T-cell (primary cell): ENCODE data around the gene CNN1. TPM values are rescaled to one million over a fixed set of nuclear protein-coding genes. Genes with fewer than 3 reads are reported as not detected.

ENCODE experiments used
- ATAC-seq, 4 experiments: fragments of 200-7000 bp in 3 of 4; fragments of 150-1000 bp in 1 of 4; cut with Tn5 transposase; replicated peaks in 1 of 4; 1 replicate in 3 of 4; 2 replicates in 1 of 4; pipeline ENCODE4 v1.10.0; 2021; ENCODE audit warnings: moderate library complexity in 3 of 4, mild to moderate bottlenecking in 2 of 4, moderate number of reproducible peaks in 1 of 4
- CTCF ChIA-PET, 2 donors: fragments of 300-600 bp; sonication (Branson Sonifier 250); formaldehyde crosslinking; loops; one replicate each; lab custom pipeline; 2022; ENCODE audit warnings: antibody characterized with exemption in 2 of 2; lab: Charles Lee
- POLR2A ChIA-PET, 2 donors: fragments of 300-600 bp; sonication (Branson Sonifier 250); formaldehyde crosslinking; loops; one replicate each; lab custom pipeline; 2022; ENCODE audit warnings: antibody characterized with exemption in 2 of 2; lab: Charles Lee
- DNase-seq, 35 experiments: peaks; one replicate each; pipeline versions ENCODE4 v3.0.0 to v3.0.0-alpha.2; 2013 to 2023
- H3K27ac ChIP-seq: one replicate; pipeline ENCODE4 v1.5.1; 2013; ENCODE audit warnings: low read length
- H3K27me3 ChIP-seq, 2 experiments: replicated peaks in 1 of 2; 1 replicate in 1 of 2; 2 replicates in 1 of 2; pipeline versions ENCODE4 v1.6.1 to v1.7.0; 2013; ENCODE audit warnings: low read length in 1 of 2, mixed read lengths in 1 of 2; ENCODE audit not compliant: control insufficient read depth in 2 of 2, insufficient read depth in 2 of 2; ENCODE audit errors: extremely low read depth in 1 of 2
- H3K36me3 ChIP-seq, 2 donors: 1 replicate in 1 of 2; 2 replicates in 1 of 2; pipeline versions ENCODE4 v1.6.1 to v1.7.0; 2013; ENCODE audit warnings: low read length in 1 of 2; ENCODE audit not compliant: control insufficient read depth in 2 of 2, insufficient read depth in 1 of 2; ENCODE audit errors: extremely low read depth in 1 of 2
- H3K4me1 ChIP-seq, 2 experiments: 1 replicate in 1 of 2; 2 replicates in 1 of 2; pipeline versions ENCODE4 v1.6.1 to v1.7.0; 2013; ENCODE audit warnings: low read length in 2 of 2, mixed read lengths in 1 of 2; ENCODE audit not compliant: insufficient read depth in 2 of 2, control insufficient read depth in 1 of 2; ENCODE audit errors: extremely low read depth in 1 of 2
- H3K4me3 ChIP-seq, 2 donors: 1 replicate in 1 of 2; 2 replicates in 1 of 2; pipeline versions ENCODE4 v1.5.1 to v1.7.0; 2013; ENCODE audit warnings: mild to moderate bottlenecking in 2 of 2, low read length in 1 of 2, moderate library complexity in 1 of 2; ENCODE audit not compliant: control insufficient read depth in 1 of 2; ENCODE audit errors: extremely low read depth in 1 of 2
- H3K9me3 ChIP-seq: 2 replicates; pipeline ENCODE4 v1.7.0; 2013
- H3K27ac Mint-ChIP-seq, 2 donors: one replicate each; pipeline ENCODE4 v1.8.0; 2020 to 2021; ENCODE audit warnings: mild to moderate bottlenecking in 2 of 2, mixed read lengths in 2 of 2
- H3K27me3 Mint-ChIP-seq, 2 donors: one replicate each; pipeline ENCODE4 v1.8.0; 2021 to 2022; ENCODE audit warnings: mixed read lengths in 2 of 2
- H3K36me3 Mint-ChIP-seq: one replicate; pipeline ENCODE4 v1.8.0; 2021; ENCODE audit warnings: mixed read lengths
- H3K4me1 Mint-ChIP-seq, 3 donors: one replicate each; pipeline ENCODE4 v1.8.0; 2020 to 2022; ENCODE audit warnings: mixed read lengths in 3 of 3, mild to moderate bottlenecking in 1 of 3
- H3K4me3 Mint-ChIP-seq, 3 donors: one replicate each; pipeline ENCODE4 v1.8.0; 2020 to 2022; ENCODE audit warnings: mild to moderate bottlenecking in 3 of 3, mixed read lengths in 3 of 3, moderate library complexity in 3 of 3
- H3K9me3 Mint-ChIP-seq, 3 donors: one replicate each; pipeline ENCODE4 v1.8.0; 2020 to 2022; ENCODE audit warnings: mixed read lengths in 3 of 3
- WGBS: methylation state at CpG from one replicate; pipeline ENCODE4 v1.1.5; 2013; ENCODE audit warnings: missing lambda C conversion rate; ENCODE audit not compliant: insufficient coverage; 5-methylcytosine and 5-hydroxymethylcytosine counted together
- total RNA-seq, 35 experiments: library from RNA in 6 of 35; stranded (reverse) in 6 of 35; fragments of 120-200 nt in 1 of 35; gene quantifications; one replicate each; pipeline versions ENCODE4 v1.2.1 to v1.2.4 and lab custom pipeline; 2013 to 2026

The CNN1 gene
- total RNA-seq, 5 donors from 2014 or later (not counting 1 experiment from before 2014, with no cell fraction given) = 0.26 to 0.96 (median 0.51) TPM; not detected in 2

GRCh38 chr19:11506101-11506555 lies 32.5 kb upstream of the CNN1 start:
- H3K4me3 ChIP-seq = peak overlapping the region; percentile 32 to 68
- Mint-ChIP-seq H3K27me3 (no peaks in the 10 kb centered on the region), H3K27ac (peak overlapping the region; percentile 63 to 95), H3K36me3 (peaks cover 18% of the 10 kb centered on the region), H3K9me3 (no peaks in the 10 kb centered on the region), H3K4me1 (peaks cover 15 to 18% (median 16%) of the 10 kb centered on the region in 3 donors), H3K4me3 (peak overlapping the region; percentile 83 to 88 (median 88))
- DNase-seq = no peak
- peak overlapping the region; percentile 62 for H3K27ac ChIP-seq
- peaks cover 0 to 3% of the 10 kb centered on the region in 2 donors for H3K36me3 ChIP-seq
- H3K9me3 ChIP-seq = no peaks in the 10 kb centered on the region
- no peaks in the 10 kb centered on the region for H3K27me3 ChIP-seq
- ChIA-PET CTCF (no interaction called here), POLR2A (no interaction called here)
- WGBS = 30% methylated on average over 19 of the region's 20 CpGs
- ATAC-seq = peak; percentile 4 to 14 (median 5)
- H3K4me1 ChIP-seq = peaks cover 2 to 21% of the 10 kb centered on the region in 2 experiments

- no peaks in the 10 kb centered on the region for H3K27me3 Mint-ChIP-seq
- H3K9me3 ChIP-seq = no peaks in the 10 kb centered on the region
- no peaks in the 10 kb centered on the region for H3K9me3 Mint-ChIP-seq
- no peaks in the 10 kb centered on the region for H3K27me3 ChIP-seq
- peaks cover 18% of the 10 kb centered on the region for H3K36me3 Mint-ChIP-seq
- peak overlapping the region; percentile 71 to 88 (median 83) for H3K4me3 Mint-ChIP-seq
- POLR2A ChIA-PET = no interaction called here
- CTCF ChIA-PET = no interaction called here
- peaks cover 15 to 16% (median 16%) of the 10 kb centered on the region in 3 donors for H3K4me1 Mint-ChIP-seq
- peaks cover 2 to 21% of the 10 kb centered on the region in 2 experiments for H3K4me1 ChIP-seq
- H3K36me3 ChIP-seq = peaks cover under 1 to 7% of the 10 kb centered on the region in 2 donors
- H3K27ac Mint-ChIP-seq = peak overlapping the region in 1 of 2 donors; percentile 39
- H3K27ac ChIP-seq = no peak overlapping the region
- no peak overlapping the region for H3K4me3 ChIP-seq
- DNase-seq = no peak
- WGBS = 100% methylated on average over 2 of the region's 6 CpGs
- ATAC-seq = no peak
Measured at GRCh38 chr19:11506967-11507366, 31.7 kb upstream of the CNN1 start.

GRCh38 chr19:11507370-11508078 lies 31.1 kb upstream of the CNN1 start:
- Mint-ChIP-seq H3K9me3 (no peaks in the 10 kb centered on the region), H3K4me3 (peak overlapping the region; percentile 9 to 83 (median 71)), H3K36me3 (peaks cover 18% of the 10 kb centered on the region), H3K27ac (no peak overlapping the region), H3K27me3 (no peaks in the 10 kb centered on the region), H3K4me1 (peaks cover 15 to 16% (median 16%) of the 10 kb centered on the region in 3 donors)
- ChIA-PET CTCF (no interaction called here), POLR2A (no interaction called here)
- WGBS = 93% methylated on average over 11 of the region's 18 CpGs
- DNase-seq = no peak
- Histone ChIP-seq H3K27ac (no peak overlapping the region), H3K4me3 (no peak overlapping the region), H3K4me1 (peaks cover 2 to 21% of the 10 kb centered on the region in 2 experiments), H3K36me3 (peaks cover 6 to 11% of the 10 kb centered on the region in 2 donors), H3K9me3 (no peaks in the 10 kb centered on the region), H3K27me3 (no peaks in the 10 kb centered on the region)
- no peak for ATAC-seq

GRCh38 chr19:11510444-11510843 lies 28.2 kb upstream of the CNN1 start:
- DNase-seq = no peak
- Histone ChIP-seq H3K27me3 (no peaks in the 10 kb centered on the region), H3K9me3 (no peaks in the 10 kb centered on the region), H3K27ac (no peak overlapping the region), H3K4me1 (peaks cover 2 to 12% of the 10 kb centered on the region in 2 experiments), H3K36me3 (peaks cover 7 to 25% of the 10 kb centered on the region in 2 donors), H3K4me3 (no peak overlapping the region)
- POLR2A ChIA-PET = no interaction called here
- CTCF ChIA-PET = no interaction called here
- Mint-ChIP-seq H3K36me3 (peaks cover 18% of the 10 kb centered on the region), H3K9me3 (no peaks in the 10 kb centered on the region), H3K4me1 (peaks cover 6 to 8% (median 7%) of the 10 kb centered on the region in 3 donors), H3K4me3 (no peak overlapping the region), H3K27ac (no peak overlapping the region), H3K27me3 (no peaks in the 10 kb centered on the region)
- WGBS = 75% methylated on average over 1 of the region's 8 CpGs
- ATAC-seq = no peak

GRCh38 chr19:11513946-11514345 lies 24.7 kb upstream of the CNN1 start:
- no peak overlapping the region for H3K4me3 Mint-ChIP-seq
- no peak overlapping the region for H3K27ac Mint-ChIP-seq
- no peaks in the 10 kb centered on the region for H3K4me1 Mint-ChIP-seq
- H3K9me3 Mint-ChIP-seq = no peaks in the 10 kb centered on the region
- no peak overlapping the region for H3K4me3 ChIP-seq
- peaks cover 7 to 38% of the 10 kb centered on the region in 2 donors for H3K36me3 ChIP-seq
- CTCF ChIA-PET = no interaction called here
- POLR2A ChIA-PET = no interaction called here
- ATAC-seq (no peak), DNase-seq (no peak)
- peaks cover 28% of the 10 kb centered on the region for H3K36me3 Mint-ChIP-seq
- no peak overlapping the region for H3K27ac ChIP-seq
- H3K27me3 Mint-ChIP-seq = no peaks in the 10 kb centered on the region
- H3K4me1 ChIP-seq = no peaks in the 10 kb centered on the region
- H3K9me3 ChIP-seq = no peaks in the 10 kb centered on the region
- H3K27me3 ChIP-seq = no peaks in the 10 kb centered on the region
- WGBS = 96% methylated on average over 18 of the region's 20 CpGs

GRCh38 chr19:11519138-11519537 lies 19.5 kb upstream of the CNN1 start:
- no peak for DNase-seq
- WGBS = 92% methylated on average over 9 of the region's 9 CpGs
- Mint-ChIP-seq H3K4me1 (peaks cover 0 to 5% (median 0%) of the 10 kb centered on the region in 3 donors), H3K27me3 (no peaks in the 10 kb centered on the region), H3K9me3 (no peaks in the 10 kb centered on the region), H3K27ac (peak overlapping the region in 1 of 2 donors; percentile 4), H3K4me3 (no peak overlapping the region), H3K36me3 (peaks cover 31% of the 10 kb centered on the region)
- Histone ChIP-seq H3K27me3 (no peaks in the 10 kb centered on the region), H3K36me3 (peaks cover 3 to 28% of the 10 kb centered on the region in 2 donors), H3K4me1 (no peaks in the 10 kb centered on the region), H3K9me3 (no peaks in the 10 kb centered on the region), H3K27ac (no peak overlapping the region), H3K4me3 (no peak overlapping the region)
- POLR2A ChIA-PET = no interaction called here
- CTCF ChIA-PET = no interaction called here
- ATAC-seq = no peak
